ENCODE measurements around the gene SH3BP4. TPM values are rescaled to one million over a fixed set of nuclear protein-coding genes. Genes with fewer than 3 reads are reported as not detected.

SH3BP4 gene
- total and polyA plus RNA-seq, 2 of the 13 experiments (the other 11 are each of a cell fraction or from before 2014, with no cell fraction given), result 34.6 to 99.1 TPM

GRCh38 chr2:234998404-234999211 lies 46.8 kb downstream of the SH3BP4 start (continued):
- no peak for TF ChIP-seq ONECUT2 (CRISPR knock-in tag; IDR thresholded peaks at IDR 0.05)
- TF ChIP-seq ZNF639 (CRISPR knock-in tag; conservative IDR thresholded peaks at IDR 0.05), result no peak
- TF ChIP-seq SETDB1 (CRISPR knock-in tag; IDR thresholded peaks at IDR 0.05; ENCODE audit: borderline replicate concordance), result no peak
- no peak for TF ChIP-seq ZBTB7A (CRISPR knock-in tag; IDR thresholded peaks at IDR 0.05)
- no peak for TF ChIP-seq IRF1 (CRISPR knock-in tag; IDR thresholded peaks at IDR 0.05; ENCODE audit: low read depth)
- no peak for TF ChIP-seq ERF (CRISPR knock-in tag; IDR thresholded peaks at IDR 0.05)
- TF ChIP-seq MTA3 (CRISPR knock-in tag; IDR thresholded peaks at IDR 0.05), result no peak
- TF ChIP-seq ZNF274 (CRISPR knock-in tag; IDR thresholded peaks at IDR 0.05), result peak; percentile 58; the same call in 1 of the 2 replicates
- TF ChIP-seq FLYWCH1 (CRISPR knock-in tag; IDR thresholded peaks at IDR 0.05), result no peak
- TF ChIP-seq HNRNPLL (IDR thresholded peaks at IDR 0.05; ENCODE audit: low read depth, low read length, poor library complexity, severe bottlenecking), result no peak
- no peak for TF ChIP-seq ZNF776 (CRISPR knock-in tag; IDR thresholded peaks at IDR 0.05)
- TF ChIP-seq, protein P1, sequence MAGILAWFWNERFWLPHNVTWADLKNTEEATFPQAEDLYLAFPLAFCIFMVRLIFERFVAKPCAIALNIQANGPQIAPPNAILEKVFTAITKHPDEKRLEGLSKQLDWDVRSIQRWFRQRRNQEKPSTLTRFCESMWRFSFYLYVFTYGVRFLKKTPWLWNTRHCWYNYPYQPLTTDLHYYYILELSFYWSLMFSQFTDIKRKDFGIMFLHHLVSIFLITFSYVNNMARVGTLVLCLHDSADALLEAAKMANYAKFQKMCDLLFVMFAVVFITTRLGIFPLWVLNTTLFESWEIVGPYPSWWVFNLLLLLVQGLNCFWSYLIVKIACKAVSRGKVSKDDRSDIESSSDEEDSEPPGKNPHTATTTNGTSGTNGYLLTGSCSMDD (CRISPR knock-in tag; IDR thresholded peaks at IDR 0.05), result no peak
- TF ChIP-seq FOXA1 (IDR thresholded peaks at IDR 0.05), result no peak
- TF ChIP-seq FOXA1 (CRISPR knock-in tag; IDR thresholded peaks at IDR 0.05), result 0 out of 2 replicates have a peak, but pooled peaks have one; percentile 35
- no peak for TF ChIP-seq FOSL1 (CRISPR knock-in tag; IDR thresholded peaks at IDR 0.05; ENCODE audit: borderline replicate concordance)
- no peak for TF ChIP-seq KLF12 (CRISPR knock-in tag; IDR thresholded peaks at IDR 0.05; ENCODE audit: borderline replicate concordance)
- TF ChIP-seq ZFP36 (IDR thresholded peaks at IDR 0.05; ENCODE audit: borderline replicate concordance, low read depth, low read length, partially characterized antibody), result no peak
- TF ChIP-seq, protein P2, sequence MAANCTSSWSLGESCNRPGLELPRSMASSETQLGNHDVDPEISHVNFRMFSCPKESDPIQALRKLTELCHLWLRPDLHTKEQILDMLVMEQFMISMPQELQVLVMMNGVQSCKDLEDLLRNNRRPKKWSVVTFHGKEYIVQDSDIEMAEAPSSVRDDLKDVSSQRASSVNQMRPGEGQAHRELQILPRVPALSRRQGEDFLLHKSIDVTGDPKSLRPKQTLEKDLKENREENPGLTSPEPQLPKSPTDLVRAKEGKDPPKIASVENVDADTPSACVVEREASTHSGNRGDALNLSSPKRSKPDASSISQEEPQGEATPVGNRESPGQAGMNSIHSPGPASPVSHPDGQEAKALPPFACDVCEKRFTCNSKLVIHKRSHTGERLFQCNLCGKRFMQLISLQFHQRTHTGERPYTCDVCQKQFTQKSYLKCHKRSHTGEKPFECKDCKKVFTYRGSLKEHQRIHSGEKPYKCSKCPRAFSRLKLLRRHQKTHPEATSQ (CRISPR knock-in tag; IDR thresholded peaks at IDR 0.05; ENCODE audit: borderline replicate concordance), result no peak; the same call in 1 of the 2 replicates
- TF ChIP-seq CREB1 (IDR thresholded peaks at IDR 0.05), result peak; percentile 85
- TF ChIP-seq CREB1 (CRISPR knock-in tag; IDR thresholded peaks at IDR 0.05), result peak; percentile 44
- TF ChIP-seq IKZF4 (CRISPR knock-in tag; IDR thresholded peaks at IDR 0.05; ENCODE audit: borderline replicate concordance, low read depth, not compliant biosample characterization), result peak; percentile 66
- TF ChIP-seq, protein P3, sequence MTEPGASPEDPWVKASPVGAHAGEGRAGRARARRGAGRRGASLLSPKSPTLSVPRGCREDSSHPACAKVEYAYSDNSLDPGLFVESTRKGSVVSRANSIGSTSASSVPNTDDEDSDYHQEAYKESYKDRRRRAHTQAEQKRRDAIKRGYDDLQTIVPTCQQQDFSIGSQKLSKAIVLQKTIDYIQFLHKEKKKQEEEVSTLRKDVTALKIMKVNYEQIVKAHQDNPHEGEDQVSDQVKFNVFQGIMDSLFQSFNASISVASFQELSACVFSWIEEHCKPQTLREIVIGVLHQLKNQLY (CRISPR knock-in tag; IDR thresholded peaks at IDR 0.05), result no peak; the same call in 1 of the 2 replicates
- TF ChIP-seq, protein P4, sequence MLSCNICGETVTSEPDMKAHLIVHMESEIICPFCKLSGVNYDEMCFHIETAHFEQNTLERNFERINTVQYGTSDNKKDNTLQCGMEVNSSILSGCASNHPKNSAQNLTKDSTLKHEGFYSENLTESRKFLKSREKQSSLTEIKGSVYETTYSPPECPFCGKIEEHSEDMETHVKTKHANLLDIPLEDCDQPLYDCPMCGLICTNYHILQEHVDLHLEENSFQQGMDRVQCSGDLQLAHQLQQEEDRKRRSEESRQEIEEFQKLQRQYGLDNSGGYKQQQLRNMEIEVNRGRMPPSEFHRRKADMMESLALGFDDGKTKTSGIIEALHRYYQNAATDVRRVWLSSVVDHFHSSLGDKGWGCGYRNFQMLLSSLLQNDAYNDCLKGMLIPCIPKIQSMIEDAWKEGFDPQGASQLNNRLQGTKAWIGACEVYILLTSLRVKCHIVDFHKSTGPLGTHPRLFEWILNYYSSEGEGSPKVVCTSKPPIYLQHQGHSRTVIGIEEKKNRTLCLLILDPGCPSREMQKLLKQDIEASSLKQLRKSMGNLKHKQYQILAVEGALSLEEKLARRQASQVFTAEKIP (CRISPR knock-in tag; IDR thresholded peaks at IDR 0.05; ENCODE audit: borderline replicate concordance), result no peak

Data from HepG2 (cell line).